Activated CD8-positive, alpha-beta memory T cell treated with anti-CD3 and anti-CD28 coated beads, Interleukin-2, amount 50 U/mL, for 4 hours (primary cell): ENCODE results near the gene COLGALT1.
"Not testable (repeated sequence)": the region's sequence is repeated elsewhere in the genome, so short reads cannot be mapped to it uniquely, and the experiment has no call there.

Experiments used
- DNase-seq: peaks from one replicate; pipeline ENCODE4 v3.0.0-alpha.2; 2020

Gene COLGALT1

DNA sequence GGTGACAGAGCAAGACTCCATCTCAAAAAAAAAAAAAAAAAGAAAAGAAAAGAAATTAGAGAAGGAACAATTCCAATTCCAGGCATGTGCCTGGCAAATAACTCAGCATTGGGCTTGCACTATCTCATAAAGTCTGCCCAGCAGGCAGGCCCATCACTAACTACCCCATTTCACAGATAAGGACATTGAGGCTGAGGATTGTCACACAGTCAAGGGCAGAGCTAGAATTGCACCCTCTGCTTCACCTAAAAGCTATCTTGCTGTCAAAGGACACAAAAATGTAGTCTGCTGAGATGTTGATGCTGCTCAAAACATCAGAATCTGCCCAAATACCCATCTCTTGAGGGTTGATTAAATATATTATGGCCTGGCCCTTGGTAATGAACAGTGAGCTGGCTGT, 20.7 kb upstream of the COLGALT1 start:
- DNase-seq: no peak

DNA sequence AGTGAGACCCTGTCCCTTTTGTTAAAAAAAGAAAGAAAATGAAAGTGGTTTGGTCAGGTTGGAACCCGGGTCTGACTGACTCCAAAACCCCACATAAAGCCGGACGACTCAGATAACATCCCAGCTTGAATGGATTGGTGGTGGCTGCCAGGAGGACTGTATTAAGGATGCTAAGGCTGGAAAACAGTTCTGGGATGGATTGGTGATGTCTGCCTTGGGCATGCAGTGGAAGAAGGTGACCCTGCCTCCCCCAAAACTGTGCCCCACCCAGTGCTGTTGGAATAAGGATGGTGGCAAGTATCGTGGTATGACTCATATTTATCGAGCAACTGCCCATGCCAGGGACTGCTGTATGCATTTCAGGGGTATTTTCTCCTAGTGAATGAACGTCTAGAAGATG, 18.5 kb upstream of the COLGALT1 start:
- DNase-seq: no peak

DNA sequence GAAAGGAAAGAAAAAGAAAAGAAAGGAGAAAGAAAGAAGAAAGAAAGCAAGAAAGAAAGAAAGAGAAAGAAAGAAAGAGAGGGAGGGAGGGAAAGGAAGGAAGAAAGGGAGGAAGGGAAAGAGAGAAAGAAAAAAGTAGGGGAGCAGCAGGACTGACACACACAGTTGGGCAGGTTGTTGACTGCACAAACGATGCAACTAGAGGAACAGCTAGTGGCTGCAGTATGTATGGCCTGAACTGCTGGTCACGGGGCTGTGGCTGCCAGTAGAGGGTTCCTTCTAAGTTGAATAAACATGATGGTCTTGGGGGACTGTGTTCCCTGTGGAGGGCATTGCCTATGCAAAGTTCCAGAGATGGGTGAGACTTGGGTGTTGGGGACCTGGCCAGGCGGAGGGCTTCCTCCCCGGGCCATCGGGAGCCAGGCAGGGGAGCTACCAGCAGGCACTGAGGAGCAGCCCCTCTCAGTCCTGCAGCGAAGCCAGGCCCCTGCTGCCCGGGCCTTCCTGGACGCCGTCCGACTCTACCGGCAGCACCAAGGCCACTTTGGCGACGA, 16.7 kb upstream of the COLGALT1 start:
- DNase-seq: no peak

DNA sequence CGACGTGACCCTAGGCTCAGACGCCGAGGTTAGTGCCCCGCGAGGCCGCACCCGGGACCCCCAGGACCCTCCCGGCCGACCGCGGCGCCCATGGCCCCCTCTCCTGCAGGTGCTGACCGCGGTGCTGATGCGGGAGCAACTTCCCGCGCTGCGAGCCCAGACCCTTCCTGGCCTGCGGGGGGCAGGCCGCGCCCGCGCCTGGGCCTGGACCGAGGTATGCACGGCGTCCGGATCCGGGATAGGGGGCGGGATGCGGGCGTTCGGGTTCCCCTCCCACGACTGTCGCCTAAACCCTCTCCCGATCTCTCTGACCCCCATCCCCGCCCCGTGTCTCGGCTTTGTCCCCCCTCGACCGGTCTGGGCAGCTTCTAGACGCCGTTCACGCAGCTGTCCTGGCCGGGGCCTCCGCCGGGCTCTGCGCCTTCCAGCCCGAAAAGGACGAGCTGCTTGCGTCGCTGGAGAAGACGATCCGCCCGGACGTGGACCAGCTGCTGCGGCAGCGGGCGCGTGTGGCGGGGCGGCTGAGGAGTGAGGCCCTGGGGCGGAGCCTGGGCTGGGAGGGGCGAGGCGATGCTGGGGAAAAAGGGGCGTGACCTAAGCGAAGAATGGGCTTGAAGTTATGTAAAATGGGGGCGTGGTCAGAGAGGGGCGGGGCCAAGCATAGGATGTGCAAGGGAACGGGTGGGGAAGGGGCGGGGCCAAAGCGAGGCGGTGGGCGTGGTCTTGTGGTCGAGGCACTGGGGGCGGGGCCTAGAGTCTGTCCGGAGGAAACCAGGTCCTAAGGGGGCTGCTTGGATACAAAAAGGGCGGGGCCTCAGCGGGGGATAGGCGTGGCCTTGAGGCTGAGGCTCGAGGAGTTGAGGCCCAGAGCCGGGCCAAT, 16.0 kb upstream of the COLGALT1 start:
- DNase-seq: peak; percentile 92

DNA sequence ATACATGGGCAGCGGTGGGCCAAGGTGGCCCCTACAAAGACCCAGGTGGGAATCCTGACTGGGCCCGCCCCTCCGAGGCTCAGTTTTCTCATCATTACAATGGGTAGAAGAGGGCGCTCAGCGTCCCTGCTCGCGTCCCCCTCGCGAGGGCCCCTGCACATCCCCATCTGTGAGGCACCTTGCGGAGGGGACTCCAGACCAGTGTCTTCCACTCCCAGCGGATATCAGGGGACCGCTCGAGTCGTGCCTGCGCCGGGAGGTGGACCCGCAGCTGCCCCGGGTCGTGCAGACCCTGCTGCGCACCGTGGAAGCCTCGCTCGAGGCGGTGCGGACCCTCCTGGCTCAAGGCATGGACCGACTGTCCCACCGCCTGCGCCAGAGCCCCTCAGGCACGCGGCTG, 15.3 kb upstream of the COLGALT1 start:
- no peak for DNase-seq

DNA sequence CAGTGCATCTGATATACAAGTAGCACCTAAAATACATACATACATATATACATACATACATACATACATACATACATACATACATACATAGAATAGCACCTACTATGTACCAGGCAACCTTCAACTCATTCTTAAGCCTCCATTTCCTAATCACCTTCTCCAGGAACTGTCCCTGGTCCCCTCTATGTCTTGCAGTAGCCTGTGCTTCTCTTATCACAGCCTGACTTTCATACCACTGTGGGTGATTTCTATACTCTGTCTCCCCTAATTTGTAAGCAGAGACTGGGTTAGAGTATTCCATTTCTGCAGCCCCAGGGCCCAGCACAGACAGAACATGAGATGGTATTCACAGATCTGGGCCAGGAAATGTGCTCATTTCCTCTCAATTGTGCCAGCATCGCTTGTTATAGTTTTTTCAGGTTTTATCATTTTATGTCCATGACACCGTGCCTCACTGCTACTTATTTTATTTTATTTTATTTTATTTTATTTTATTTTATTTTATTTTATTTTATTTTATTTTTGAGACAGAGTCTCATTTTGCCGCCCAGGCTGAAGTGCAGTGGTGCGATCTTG, 14.2 kb upstream of the COLGALT1 start:
- no peak for DNase-seq

DNA sequence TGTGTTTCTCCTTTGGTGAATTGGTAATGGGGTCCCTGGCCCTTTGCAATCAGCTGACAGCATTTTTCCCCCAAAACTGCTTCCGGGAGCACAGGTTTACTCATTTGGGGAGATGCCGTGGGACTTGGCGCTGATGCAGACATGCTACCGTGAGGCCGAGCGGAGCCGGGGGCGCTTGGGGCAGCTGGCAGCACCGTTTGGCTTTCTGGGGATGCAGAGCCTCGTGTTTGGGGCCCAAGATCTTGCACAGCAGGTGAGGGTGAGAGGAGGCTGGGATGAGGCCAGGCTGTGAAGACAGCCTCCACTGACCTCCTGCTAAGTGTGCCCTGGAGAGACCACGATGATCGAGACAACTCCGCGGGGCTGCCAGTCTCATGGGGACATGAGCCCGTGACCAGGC, 13.4 kb upstream of the COLGALT1 start:
- DNase-seq: no peak

DNA sequence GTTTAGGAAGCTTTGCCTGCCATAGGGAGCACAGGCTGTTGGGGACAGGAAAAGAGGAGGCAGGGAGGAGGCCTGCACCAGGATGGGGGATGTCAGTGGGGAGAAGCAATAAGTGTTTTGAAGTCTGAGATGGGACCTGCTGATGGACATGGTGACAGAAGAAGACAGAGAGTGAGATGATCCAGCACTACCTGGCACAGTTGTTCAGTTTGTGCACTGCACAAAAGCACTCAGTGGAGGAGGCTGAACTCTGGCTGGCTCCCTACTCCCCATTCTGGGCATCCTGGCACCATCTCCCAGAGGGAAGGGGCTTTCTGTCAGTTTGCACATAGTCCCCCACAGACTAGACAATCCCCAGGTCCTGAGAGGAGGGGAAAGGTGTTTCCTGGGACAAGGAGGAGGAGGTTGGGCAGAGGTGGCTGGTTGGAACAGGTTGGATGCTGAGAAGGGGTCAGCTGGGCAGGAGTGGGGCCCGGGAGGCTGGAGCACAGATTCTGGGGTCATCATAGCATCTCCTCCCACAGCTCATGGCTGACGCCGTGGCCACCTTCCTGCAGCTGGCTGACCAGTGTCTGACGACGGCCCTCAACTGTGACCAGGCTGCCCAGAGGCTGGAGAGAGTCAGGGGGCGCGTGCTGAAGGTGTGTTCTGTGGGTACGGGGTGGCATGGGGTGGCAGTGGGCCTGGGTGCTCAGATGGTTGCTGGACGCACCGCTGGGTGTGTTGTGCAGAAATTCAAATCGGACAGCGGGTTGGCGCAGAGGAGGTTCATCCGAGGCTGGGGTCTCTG, 12.5 kb upstream of the COLGALT1 start:
- no peak for DNase-seq

DNA sequence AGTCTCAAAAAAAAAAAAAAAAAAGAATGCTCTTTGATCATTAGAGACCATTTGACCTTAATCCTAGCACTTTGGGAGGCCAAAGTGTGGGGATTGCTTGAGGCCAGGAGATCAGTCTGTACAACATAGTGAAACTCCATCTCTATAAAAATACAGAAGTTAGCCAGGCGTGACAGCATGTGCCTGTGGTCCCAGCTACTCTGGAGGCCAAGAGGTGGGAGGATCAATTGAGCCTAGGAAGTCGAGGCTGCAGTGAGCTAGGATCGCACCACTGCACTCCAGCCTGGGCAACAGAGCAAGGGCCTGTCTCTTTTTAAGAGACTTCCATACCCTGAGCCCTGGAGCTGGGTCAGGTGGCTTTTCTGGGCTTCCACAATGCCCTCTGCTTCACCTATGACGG, 11.5 kb upstream of the COLGALT1 start:
- DNase-seq: no peak

DNA sequence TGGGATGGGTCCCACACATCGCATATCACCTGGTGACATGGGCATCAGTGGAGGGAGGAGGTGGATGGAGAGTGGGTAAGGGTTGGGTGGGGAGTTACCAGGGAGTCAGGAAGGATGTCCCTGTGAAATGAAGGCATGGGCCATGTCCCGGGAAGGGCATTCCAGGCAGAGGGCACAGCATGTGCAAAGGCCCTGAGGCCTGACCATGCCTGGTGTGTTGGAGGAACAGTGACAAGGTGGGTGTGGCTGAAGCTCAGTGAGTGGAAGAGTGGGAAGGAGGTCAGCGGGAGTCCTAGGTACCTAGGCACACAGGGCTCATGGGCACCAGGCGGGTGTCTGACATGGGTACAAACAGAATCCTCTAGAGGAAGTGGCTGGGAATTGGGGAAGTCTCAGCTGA, 11.0 kb upstream of the COLGALT1 start:
- no peak for DNase-seq

DNA sequence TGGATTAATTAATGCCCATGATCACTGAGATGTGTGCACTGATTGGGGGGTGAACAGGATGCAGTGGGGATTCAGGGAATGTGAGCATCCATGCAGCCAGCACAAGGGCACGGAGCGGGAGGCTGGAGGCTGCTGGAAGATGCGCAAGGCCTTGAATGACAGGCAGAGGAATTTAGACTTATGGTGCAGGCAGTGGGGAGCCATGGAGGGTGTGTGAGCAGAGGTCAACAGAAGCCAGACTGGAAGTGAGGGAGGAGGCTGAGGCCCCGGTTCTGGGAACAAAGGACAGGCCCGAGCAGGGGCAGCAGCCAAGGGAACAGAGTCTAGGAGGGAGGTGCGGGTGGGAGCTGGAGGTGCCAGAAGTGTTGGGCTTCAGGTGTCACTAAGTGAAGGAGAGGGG, 7.3 kb upstream of the COLGALT1 start:
- no peak for DNase-seq

DNA sequence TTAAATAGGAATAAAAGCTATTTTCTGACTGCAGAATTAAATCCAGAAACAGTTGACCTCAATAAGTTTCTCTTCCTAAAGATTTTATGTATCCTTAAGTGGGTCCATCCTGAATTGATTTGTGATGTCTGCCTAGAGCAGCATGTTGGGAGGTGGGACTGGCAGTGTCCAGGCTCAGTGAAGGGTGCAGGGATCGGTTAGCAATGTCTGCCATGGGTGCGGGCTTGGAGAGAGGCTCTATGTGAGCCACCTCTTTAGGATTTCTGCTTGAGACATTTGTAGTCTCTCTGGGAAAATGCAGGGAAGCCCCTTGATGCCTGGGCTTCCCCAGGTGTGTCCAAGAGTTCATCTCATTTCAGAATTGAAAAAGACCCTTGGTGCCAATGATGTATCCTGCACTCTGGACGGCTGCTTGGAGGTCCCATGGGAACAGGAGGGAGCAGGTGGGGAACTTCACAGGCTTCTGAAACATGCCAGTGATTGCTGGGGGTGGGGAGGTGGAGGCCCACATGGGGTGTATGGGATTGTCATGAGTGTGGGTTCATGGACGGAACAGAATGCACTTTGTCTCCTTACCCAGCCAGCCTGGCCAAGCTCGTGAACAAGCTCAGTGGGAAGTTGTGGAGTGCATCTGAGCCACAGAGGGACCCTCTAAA, 6.2 kb upstream of the COLGALT1 start:
- DNase-seq: no peak

DNA sequence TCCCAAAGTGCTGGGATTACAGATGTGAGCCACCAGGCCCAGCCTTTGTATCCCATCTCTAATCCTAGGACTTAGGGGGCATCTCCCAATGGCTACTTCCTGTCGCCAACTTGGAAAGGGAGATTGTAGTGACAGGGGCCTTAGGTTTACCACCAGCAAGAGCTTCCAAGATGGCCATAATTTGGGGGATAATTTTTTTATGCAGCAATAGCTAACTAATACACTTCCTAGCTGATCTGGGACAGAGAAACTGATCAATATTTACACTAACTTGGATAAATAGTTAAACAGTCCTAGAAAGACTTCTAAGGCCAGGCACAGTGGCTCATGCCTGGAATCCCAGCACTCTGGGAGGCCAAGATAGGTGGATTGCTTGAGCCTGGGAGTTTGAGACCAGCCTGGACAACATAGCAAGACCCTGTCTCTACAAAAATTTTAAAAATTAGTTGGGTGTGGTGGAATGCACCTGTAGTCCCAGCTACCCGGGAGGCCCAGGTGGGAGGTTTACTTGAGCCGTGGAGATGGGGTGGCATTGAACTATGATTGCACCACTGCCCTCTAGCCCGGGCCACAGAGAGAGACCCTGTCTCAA, 5.3 kb upstream of the COLGALT1 start:
- no peak for DNase-seq

DNA sequence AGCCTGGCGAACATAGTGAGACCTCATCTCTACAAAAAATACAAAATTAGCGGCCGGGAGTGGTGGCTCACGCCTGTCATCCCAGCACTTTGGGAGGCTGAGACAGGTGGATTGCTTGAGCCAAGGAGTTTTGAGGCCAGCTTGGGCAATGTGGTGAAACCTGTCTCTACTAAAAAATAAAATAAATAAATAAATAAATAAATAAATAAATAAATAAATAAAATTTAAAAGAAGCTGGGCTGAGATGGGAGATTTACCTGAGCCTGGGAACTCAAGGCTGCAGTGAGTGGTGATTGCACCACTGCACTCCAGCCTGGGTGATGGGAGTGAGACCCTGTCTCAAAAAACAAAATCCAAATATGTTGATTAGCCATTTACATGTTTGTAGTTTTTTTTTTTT, 2.7 kb upstream of the COLGALT1 start:
- DNase-seq: not testable (repeated sequence)

DNA sequence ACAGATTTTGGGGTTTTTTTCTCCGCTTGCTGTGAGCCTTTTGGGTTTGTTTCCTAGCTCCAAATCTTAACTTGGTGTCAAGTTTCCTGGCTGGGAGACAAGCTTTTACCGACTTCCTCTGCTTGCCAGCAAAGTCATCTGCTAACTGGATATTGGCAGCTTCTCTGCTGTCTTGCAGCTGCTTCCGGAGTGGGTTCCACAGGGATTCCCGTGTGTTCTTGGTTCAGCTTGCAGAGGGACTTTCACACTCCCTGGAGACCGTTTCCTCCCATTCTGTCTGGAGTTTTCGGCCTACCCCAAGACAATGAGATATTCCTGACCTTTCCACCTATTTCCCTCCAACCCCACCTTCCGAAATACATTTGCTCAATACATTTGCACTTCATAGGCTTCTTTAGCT, 2.2 kb upstream of the COLGALT1 start:
- no peak for DNase-seq

DNA sequence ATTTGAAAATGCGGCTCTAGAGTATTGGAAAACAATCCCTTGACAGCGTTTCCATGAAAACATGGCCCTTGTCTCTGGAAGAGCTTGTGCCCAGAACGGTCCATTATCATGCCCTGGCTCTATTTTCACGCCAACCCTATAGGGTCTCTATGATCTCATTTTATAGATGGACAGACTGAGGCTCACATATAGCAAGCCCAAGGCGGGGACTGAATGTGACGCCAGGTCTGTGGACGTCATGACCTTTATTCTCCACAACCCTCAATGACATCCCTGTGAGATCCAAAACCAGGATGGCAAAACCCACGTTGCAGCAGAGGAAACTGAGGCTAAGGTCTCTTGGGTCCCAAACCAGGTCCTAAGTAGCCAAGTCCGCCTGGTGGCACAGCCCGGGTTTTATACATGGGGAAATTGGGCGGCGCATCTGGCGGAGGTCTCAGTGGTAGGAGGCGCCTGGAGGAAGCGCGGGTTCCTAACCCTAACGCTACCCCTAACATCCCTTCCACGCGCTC, 425 bp upstream of the COLGALT1 start:
- DNase-seq: no peak

DNA sequence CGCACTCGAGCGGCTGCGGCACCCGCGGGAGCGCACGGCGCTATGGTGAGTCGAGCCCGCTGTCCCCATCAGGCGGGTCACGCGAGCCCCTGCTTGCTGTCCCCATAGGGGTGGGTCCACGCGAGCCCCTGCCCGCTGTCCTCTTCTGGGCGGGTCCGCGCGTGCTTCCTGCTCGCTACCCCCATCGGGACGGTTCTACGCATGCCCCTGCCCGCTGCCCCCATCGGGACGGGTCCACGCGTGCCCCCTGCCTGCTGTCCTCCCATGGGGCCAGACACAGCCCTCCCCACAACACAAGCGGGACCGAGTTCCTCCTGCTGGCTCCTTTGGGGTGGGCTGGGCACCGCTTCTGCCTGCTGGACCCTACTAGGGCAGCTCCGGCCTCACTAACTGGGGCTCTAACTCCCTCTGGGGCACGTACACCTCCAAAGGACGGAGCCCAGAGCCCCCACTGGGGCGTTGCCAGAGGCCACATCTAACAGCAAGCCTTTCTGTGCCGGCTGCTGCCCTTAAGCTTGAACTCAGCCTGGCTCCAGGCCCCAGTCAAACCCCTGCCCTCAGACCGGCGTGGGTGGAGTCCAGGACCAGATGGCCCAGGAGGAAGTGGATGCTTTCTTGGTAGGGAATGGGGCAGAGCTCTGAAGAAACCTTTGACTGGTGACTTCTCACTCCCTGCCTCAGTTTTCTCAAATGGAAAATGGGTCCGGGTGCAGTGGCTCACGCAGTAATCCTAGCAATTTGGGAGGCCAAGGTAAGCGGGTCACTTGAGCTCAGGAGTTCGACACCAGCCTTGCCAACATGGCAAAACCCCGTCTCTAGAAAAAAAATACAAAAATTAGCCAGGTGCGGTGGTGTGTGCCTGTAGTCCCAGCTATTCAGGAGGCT, 722 bp downstream of the COLGALT1 start:
- no peak for DNase-seq

DNA sequence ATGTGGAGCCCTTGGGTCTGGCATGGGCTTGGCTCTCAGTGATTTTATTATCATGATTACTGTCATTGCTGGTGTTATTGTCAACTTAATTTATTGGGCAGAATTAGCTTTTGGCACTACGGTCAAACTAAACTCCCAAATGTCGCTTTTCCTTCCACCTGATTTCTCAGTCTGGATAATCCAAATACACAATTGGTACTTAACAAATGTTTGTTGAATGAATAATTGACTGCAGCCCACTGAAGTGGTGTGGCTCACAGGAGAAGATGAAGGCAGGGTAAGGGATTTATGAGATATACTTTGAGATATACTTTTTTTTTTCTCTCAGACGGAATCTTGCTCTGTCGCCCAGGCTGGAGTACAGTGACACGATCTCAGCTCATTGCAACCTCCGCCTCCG, 1.5 kb downstream of the COLGALT1 start:
- no peak for DNase-seq

DNA sequence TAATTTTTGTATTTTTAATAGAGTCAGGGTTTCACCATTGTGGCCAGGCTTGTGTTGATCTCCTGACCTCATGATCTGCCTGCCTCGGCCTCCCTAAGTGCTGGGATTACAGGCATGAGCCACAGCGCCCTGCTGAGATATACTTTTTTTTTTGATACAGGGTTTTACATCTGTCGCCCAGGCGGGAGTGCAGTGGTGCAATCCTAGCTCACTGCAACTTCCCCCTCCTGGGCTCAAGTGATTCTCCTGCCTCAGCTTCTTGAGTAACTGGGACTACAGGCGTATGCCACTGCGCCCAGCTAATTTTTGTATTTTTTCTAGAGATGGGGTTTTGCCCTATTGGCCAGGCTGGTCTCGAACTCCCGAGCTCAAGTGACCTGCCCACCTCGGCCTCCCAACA, 2.0 kb downstream of the COLGALT1 start:
- DNase-seq: no peak

DNA sequence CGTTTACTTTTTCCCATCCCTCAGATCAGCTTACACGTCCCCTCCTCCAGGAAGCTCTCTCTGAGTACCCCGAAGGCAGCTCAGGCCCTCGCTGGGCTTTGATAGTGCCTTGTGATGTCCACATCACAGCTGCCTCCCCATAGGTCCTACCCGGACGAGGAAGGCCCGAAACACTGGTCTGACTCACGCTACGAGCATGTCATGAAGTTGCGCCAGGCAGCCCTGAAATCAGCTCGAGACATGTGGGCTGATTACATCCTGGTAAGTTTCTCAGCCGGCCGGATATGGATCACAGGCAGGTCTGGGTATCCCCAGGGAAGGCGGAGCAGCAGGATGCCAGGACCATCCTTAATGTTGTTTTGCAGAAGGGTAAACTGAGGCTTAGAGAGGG, 4.8 kb downstream of the COLGALT1 start:
- no peak for DNase-seq

DNA sequence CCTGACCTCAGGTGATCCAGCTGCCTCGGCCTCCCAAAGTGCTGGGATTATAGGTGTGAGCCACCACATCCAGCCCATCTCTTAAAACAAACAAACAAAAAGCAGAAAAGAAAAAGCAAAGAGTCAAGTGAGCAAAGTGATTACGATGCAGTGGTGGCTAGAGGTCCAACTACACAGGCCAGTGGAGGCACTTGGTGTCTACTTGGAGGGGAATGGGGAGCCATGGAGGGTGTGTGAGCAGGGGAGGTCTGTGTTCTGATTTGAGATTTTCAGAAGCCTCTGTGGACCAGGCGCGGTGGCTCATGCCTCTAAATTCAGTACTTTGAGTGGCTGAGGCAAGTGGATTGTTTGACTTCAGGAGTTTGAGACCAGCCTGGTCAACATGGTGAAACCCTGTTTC, 6.6 kb downstream of the COLGALT1 start:
- DNase-seq: no peak
